ENCODE measurements around the gene GLI3. TPM values are rescaled to one million over a fixed set of nuclear protein-coding genes. Genes with fewer than 3 reads are reported as not detected.

Gene GLI3
- total RNA-seq, 1 donor from 2014 or later: not detected

DNA sequence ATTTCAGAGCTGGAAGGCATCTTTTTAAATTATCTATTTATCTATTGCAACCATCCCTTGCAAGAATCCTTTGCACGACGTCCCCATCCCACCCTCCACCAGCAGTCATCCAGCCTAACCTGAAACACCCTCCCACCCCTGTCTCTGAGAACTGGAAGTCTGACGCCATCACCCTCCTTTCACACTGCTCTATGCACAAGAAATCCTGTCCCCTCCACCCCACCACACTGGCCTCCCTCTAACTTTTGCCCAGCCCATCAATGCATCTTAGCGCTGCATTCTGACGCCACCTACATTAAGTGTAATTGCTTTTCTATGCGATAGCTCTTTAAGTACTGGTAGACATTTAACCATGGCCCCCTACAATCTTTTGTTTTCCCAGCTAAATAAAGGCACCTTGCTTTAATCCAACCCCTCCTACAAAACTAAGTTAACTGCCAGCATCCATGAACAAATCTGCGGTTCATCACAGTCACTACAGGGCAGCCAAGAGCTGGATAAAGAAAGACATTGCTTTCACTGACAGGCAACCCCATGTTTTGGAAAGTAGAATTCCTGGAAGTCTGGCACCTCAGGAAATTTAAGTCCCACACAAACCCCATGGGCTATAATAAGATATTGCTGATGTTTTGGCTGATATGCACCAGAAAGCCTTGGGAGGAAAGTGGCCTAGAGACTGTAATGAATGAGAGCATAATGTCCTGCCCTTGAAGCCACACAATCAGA lies 128.0 kb downstream of the GLI3 start:
- Mint-ChIP-seq H3K36me3 (ENCODE audit: low read depth) (no peaks in the 10 kb centered on the region), H3K27ac (no peak overlapping the region), H3K4me1 (ENCODE audit: low read depth) (no peaks in the 10 kb centered on the region), H3K4me3 (no peak overlapping the region), H3K9me3 (no peaks in the 10 kb centered on the region), H3K27me3 (ENCODE audit: insufficient read depth) (peaks cover 4% of the 10 kb centered on the region)
- intact Hi-C loops (cut with micrococcal nuclease): no loop called here
- DNase-seq (ENCODE audit: low spot score): no peak

DNA sequence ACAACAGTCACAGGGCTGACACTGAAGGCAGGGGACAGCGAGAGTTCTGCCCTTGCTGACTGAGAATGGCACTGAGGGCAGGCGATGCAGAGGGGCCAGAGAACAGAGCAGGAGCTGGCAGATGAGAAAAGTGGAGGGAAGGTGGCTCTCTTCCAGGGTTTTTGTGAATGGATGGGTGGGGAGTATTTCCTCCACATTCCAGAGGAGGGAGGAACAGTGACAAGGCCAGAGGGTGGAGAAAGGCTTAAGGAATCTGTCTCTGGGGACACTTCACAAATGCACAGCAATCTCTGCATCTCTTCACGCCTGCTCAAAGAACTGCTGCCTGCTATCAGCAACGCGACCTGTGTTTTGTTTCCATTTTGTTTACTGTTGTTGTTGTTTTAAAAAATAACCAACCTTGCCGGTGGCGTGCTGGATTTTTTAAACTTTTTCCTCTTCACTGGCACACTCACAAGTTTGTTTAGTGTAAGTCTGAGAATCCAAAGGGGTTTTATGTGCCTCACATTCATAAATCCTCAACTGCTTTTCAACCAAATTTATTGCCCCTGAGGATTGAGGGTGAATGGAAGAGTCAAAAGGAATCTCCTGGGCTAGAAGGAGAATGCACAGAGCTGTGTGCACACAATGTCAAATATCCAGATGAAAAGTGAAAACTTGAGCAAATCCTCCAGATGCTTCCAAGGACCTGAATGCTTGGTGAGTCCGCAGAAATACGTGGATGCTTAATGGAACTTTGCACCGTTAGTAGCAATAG lies 129.3 kb downstream of the GLI3 start:
- Mint-ChIP-seq H3K9me3 (no peaks in the 10 kb centered on the region), H3K4me3 (no peak overlapping the region), H3K36me3 (ENCODE audit: low read depth) (no peaks in the 10 kb centered on the region), H3K27me3 (ENCODE audit: insufficient read depth) (peaks cover 4% of the 10 kb centered on the region), H3K27ac (no peak overlapping the region), H3K4me1 (ENCODE audit: low read depth) (no peaks in the 10 kb centered on the region)
- intact Hi-C loops (cut with micrococcal nuclease): no loop called here
- DNase-seq (ENCODE audit: low spot score): no peak

DNA sequence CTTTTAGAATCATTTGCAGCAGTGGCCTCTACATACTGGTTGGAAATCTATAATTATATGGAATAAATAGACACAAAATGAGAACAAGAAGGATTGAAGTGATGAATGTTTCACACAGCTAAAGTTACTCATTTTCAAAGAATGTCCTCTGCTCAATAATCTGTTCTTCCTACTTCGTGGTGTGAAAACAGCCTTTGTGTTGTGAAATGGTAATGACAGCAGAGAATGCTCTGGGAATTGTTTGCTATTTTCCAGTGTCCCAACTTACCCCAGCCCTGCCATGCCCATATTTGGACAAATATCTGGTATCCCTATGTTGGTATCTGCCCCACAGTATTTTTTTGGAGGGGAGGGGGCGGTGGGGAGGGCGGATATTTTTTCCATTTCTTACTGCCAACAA lies 130.4 kb downstream of the GLI3 start:
- intact Hi-C loops (cut with micrococcal nuclease): no loop called here
- Mint-ChIP-seq H3K9me3 (no peaks in the 10 kb centered on the region), H3K4me1 (ENCODE audit: low read depth) (no peaks in the 10 kb centered on the region), H3K36me3 (ENCODE audit: low read depth) (no peaks in the 10 kb centered on the region), H3K27me3 (ENCODE audit: insufficient read depth) (peaks cover 4% of the 10 kb centered on the region), H3K27ac (no peak overlapping the region), H3K4me3 (no peak overlapping the region)
- no peak for DNase-seq (ENCODE audit: low spot score)

DNA sequence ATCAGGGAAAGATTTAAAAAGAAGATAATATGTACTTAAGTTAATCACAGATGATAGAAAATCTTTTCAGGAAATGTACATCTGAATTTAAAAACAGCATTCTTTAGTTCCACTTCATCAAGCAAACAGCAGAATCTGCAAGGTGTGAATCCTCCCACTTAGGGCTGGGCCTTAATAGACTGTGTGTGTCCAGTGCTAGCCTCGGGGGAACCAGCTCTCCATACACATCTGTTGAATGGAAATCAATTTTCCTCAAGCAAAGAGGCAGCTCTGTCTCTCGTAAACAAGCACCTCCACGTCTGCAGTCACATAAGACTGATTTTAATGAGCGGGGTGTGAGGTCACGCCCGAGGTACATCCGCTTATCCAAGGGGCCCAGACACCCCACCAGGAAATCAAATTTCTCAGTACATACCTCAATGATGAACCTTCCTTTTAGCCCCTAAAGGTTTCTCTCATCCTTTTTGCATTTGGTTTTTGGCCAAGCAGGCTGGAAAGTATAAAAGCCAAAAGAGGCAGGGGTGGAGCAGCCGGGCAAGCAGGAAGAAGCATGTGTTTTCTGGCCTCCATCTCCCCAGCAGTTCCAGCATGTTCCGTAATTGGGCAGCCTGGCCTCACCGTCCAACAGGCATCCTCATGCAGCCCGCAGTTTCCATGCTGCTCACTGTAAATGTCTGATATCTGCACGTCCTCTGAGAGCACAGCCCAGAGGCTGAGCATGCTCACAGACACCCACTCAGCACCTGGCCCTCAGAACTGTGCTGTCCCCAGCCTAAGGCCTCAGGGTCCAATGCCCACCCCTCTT lies 131.3 kb downstream of the GLI3 start:
- Mint-ChIP-seq H3K36me3 (ENCODE audit: low read depth) (no peaks in the 10 kb centered on the region), H3K4me1 (ENCODE audit: low read depth) (no peaks in the 10 kb centered on the region), H3K4me3 (no peak overlapping the region), H3K27ac (no peak overlapping the region), H3K9me3 (no peaks in the 10 kb centered on the region), H3K27me3 (ENCODE audit: insufficient read depth) (peaks cover 2% of the 10 kb centered on the region)
- DNase-seq (ENCODE audit: low spot score): no peak
- intact Hi-C loops (cut with micrococcal nuclease): no loop called here

DNA sequence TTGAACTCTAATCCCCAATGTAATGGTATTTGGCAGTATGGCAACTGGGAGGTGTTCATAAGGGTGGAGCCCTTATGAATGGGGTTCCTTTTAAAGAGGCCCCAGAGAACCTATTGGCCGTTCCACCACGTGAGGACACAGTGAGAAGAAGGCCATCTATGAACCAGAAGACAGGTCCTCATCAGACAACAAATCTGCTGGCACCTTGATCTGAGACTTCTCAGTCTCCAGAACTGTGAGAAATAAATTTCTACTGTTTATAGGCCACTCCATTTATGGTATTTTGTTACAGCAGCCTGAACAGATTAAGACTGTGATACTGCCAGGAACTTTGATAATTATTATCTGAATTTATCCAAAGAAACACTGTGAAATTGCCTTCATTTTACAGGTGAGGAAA lies 132.3 kb downstream of the GLI3 start:
- Mint-ChIP-seq H3K27ac (no peak overlapping the region), H3K4me1 (ENCODE audit: low read depth) (no peaks in the 10 kb centered on the region), H3K9me3 (no peaks in the 10 kb centered on the region)

DNA sequence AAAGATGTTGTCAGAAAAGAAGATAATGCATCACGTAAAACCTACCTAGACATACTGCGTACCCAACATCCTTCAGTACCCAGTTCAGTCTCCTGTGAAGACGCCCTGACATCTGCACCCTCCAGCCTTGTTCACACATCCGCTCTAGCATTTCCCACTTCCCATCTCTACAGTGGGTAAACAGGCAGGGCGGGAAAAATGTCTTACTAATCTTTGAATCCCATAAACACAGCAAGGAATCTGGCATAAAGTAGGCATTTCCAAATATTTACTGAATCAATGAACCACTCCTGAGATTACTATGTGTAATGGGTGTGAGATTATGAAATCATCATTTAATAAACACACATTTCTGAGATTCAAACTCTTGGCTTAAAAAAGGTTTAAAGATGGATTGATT lies 132.8 kb downstream of the GLI3 start:
- H3K4me1 Mint-ChIP-seq (ENCODE audit: low read depth): no peaks in the 10 kb centered on the region
- H3K9me3 Mint-ChIP-seq: no peaks in the 10 kb centered on the region
- H3K27me3 Mint-ChIP-seq (ENCODE audit: insufficient read depth): peaks cover 2% of the 10 kb centered on the region
- H3K27ac Mint-ChIP-seq: no peak overlapping the region
- H3K36me3 Mint-ChIP-seq (ENCODE audit: low read depth): no peaks in the 10 kb centered on the region
- intact Hi-C loops (cut with micrococcal nuclease): no loop called here
- no peak overlapping the region for H3K4me3 Mint-ChIP-seq
- DNase-seq (ENCODE audit: low spot score): no peak

More for the DNA sequence above, 132.3 kb downstream of the GLI3 start:
- intact Hi-C loops (cut with micrococcal nuclease): no loop called here
- Mint-ChIP-seq H3K27me3 (ENCODE audit: insufficient read depth) (peaks cover 2% of the 10 kb centered on the region), H3K4me3 (no peak overlapping the region), H3K36me3 (ENCODE audit: low read depth) (no peaks in the 10 kb centered on the region)
- DNase-seq (ENCODE audit: low spot score): no peak

DNA sequence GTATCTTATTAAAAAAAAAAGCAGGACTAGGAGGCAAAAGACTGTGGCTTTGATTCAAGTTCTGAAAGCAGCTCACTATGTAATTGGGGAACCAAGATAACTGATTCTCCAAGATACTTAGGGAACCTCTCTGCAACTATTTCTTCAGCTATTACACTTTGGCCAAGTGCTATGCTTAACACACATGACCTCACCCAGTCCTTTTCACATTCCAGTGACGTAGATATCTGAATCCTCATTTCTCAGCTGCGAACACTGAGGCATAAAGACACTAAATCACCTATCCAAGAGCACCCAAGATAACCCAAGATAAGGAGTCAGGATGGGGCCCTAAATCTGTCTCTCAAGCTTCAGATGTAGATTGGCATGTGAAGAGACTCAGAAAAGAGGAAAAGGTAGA lies 133.6 kb downstream of the GLI3 start:
- H3K27ac Mint-ChIP-seq: no peak overlapping the region
- peaks cover 2% of the 10 kb centered on the region for H3K27me3 Mint-ChIP-seq (ENCODE audit: insufficient read depth)
- no peaks in the 10 kb centered on the region for H3K4me1 Mint-ChIP-seq (ENCODE audit: low read depth)
- H3K4me3 Mint-ChIP-seq: no peak overlapping the region
- intact Hi-C loops (cut with micrococcal nuclease): no loop called here
- DNase-seq (ENCODE audit: low spot score): no peak
- H3K9me3 Mint-ChIP-seq: no peaks in the 10 kb centered on the region
- no peaks in the 10 kb centered on the region for H3K36me3 Mint-ChIP-seq (ENCODE audit: low read depth)

DNA sequence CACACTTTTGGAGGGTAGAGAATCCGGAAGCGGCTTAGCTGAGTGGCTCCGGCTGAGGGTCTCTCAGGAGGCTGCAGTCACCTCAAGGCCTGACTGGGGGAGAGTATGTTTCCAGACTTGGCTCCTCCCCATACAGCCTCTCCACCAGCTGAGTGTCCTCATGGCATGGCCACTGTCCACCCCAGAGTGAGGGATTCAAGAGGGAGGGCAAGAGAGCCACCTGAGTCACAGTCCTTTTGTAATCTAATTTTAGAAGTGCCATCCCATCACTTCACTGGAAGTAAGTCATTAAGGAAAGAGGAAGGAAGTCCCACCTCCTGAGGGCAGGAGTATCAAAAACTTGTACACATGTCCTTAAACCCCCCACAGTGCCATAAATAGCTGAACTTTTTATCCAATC lies 134.0 kb downstream of the GLI3 start:
- Mint-ChIP-seq H3K4me1 (ENCODE audit: low read depth) (no peaks in the 10 kb centered on the region), H3K27ac (no peak overlapping the region), H3K27me3 (ENCODE audit: insufficient read depth) (peaks cover 2% of the 10 kb centered on the region), H3K4me3 (no peak overlapping the region), H3K9me3 (no peaks in the 10 kb centered on the region), H3K36me3 (ENCODE audit: low read depth) (no peaks in the 10 kb centered on the region)
- no peak for DNase-seq (ENCODE audit: low spot score)
- intact Hi-C loops (cut with micrococcal nuclease): no loop called here

DNA sequence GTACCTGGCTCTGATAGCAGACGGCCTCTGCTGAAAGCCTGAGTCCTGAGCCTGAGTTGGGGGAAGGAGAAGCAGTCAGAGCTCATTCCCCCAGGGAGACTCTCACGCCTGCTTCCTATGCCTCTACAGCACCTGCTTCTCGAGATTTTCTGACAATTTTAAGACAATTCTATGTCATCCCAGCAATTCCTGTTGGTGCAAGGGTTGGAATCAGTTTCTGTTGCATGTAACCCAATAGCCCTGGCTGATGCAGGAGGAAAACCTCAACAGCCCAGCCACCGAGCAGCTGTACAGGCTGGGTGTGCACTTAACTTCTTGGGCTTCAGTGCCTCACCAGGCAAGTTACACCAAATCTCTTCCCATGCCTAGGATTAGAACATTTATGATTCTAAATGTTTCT lies 134.7 kb downstream of the GLI3 start:
- no peak for DNase-seq (ENCODE audit: low spot score)
- Mint-ChIP-seq H3K27ac (no peak overlapping the region), H3K36me3 (ENCODE audit: low read depth) (no peaks in the 10 kb centered on the region), H3K4me3 (no peak overlapping the region), H3K27me3 (ENCODE audit: insufficient read depth) (peaks cover 2% of the 10 kb centered on the region), H3K4me1 (ENCODE audit: low read depth) (no peaks in the 10 kb centered on the region), H3K9me3 (no peaks in the 10 kb centered on the region)
- intact Hi-C loops (cut with micrococcal nuclease): no loop called here

DNA sequence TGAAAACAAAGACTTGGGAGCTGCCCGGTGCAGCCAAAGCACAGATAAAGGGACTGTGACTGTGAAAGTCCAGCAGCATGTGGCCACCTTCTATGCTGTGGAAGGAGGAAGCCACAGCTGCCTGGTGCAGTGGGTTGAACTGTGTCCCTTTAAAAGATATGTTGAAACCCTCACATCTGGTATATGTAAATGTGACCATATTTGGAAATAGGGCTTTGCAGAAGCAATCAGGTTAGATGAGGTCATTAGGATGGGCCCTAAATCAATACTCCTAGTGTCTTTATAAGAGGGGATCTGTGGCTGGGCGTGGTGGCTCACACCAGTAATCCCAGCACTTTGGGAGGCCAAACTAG lies 136.9 kb downstream of the GLI3 start:
- no peak overlapping the region for H3K4me3 Mint-ChIP-seq
- H3K27ac Mint-ChIP-seq: no peak overlapping the region
- no peaks in the 10 kb centered on the region for H3K36me3 Mint-ChIP-seq (ENCODE audit: low read depth)
- intact Hi-C loops (cut with micrococcal nuclease): no loop called here
- DNase-seq (ENCODE audit: low spot score): no peak
- H3K4me1 Mint-ChIP-seq (ENCODE audit: low read depth): no peaks in the 10 kb centered on the region
- no peaks in the 10 kb centered on the region for H3K27me3 Mint-ChIP-seq (ENCODE audit: insufficient read depth)
- H3K9me3 Mint-ChIP-seq: no peaks in the 10 kb centered on the region

DNA sequence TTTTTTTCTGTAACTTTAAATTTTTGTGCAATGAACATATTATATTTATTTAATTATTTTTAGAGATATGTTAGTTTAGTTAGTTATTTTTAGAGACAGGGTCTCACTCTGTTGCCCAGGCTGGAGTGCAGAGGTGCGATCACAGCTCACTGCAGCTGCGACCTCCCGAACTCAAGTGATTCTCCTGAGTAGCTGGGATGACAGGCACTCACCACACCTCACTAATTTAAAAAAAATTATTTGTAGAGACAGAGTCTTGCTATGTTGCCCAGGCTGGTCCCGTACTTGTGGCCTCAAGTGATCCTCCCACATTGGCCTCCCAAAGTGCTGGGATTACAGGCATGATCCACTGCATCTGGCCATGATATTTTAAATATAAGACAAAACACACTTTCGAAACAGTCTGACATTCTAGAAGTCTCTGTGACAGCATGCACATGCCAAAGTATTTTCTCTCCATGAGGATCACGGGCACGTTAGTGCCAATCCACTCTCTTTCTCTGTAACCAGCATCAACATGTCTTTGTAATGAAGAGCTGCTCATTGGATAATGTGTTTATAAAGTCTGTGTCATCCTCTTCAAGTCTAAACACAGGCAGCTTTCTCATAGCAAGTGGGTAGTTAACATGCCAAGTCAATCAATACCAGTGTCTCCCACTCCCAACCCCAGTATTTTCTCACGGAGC lies 137.4 kb downstream of the GLI3 start:
- intact Hi-C loops (cut with micrococcal nuclease): no loop called here
- no peak overlapping the region for H3K4me3 Mint-ChIP-seq
- no peaks in the 10 kb centered on the region for H3K4me1 Mint-ChIP-seq (ENCODE audit: low read depth)
- no peaks in the 10 kb centered on the region for H3K9me3 Mint-ChIP-seq
- no peaks in the 10 kb centered on the region for H3K27me3 Mint-ChIP-seq (ENCODE audit: insufficient read depth)
- no peaks in the 10 kb centered on the region for H3K36me3 Mint-ChIP-seq (ENCODE audit: low read depth)
- no peak overlapping the region for H3K27ac Mint-ChIP-seq
- no peak for DNase-seq (ENCODE audit: low spot score)

DNA sequence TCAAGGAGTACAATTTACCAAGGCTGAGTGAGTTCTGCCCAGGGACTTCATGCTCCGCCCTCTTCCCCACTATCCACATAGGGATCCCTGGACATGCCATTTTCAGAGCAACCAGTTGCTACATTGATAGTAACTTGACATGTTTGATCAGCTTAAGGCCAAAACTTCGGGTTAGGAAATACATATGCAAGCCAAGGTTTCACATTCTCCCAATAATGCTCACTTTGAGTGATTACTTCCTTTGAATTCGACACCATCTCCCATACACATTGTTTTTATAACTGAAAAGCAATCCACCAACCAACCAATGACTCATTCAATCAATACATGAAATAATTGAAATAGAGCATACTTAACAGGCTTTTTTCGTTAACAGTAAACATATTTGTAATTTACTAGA lies 137.9 kb downstream of the GLI3 start:
- Mint-ChIP-seq H3K36me3 (ENCODE audit: low read depth) (no peaks in the 10 kb centered on the region), H3K27ac (no peak overlapping the region), H3K4me1 (ENCODE audit: low read depth) (no peaks in the 10 kb centered on the region), H3K9me3 (no peaks in the 10 kb centered on the region), H3K4me3 (no peak overlapping the region), H3K27me3 (ENCODE audit: insufficient read depth) (no peaks in the 10 kb centered on the region)
- DNase-seq (ENCODE audit: low spot score): no peak
- intact Hi-C loops (cut with micrococcal nuclease): no loop called here

DNA sequence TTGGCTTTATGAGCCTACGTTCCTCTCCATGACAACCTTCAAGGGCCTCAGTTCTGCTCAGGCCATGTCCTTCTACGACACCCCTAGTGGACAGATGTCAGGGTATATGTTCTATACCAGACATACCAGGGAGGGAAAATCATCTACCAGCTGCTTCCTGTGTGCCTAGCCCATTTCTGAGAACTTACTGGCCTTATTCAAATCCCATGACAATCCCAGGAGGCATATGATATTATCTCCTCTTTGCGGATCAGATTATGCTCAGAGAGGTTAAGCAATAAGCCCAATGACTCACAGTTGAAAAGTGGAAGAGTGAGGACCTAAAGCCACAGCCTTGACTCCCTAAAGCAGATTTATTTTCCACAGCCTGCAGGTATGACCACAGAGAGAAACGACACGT lies 139.3 kb downstream of the GLI3 start:
- no peaks in the 10 kb centered on the region for H3K9me3 Mint-ChIP-seq
- H3K4me3 Mint-ChIP-seq: no peak overlapping the region
- H3K27ac Mint-ChIP-seq: no peak overlapping the region
- no peak for DNase-seq (ENCODE audit: low spot score)
- H3K27me3 Mint-ChIP-seq (ENCODE audit: insufficient read depth): no peaks in the 10 kb centered on the region
- no peaks in the 10 kb centered on the region for H3K36me3 Mint-ChIP-seq (ENCODE audit: low read depth)
- intact Hi-C loops (cut with micrococcal nuclease): no loop called here
- no peaks in the 10 kb centered on the region for H3K4me1 Mint-ChIP-seq (ENCODE audit: low read depth)

All from activated T-helper 1 cell treated with anti-CD3 and anti-CD28 coated beads, Interleukin-12 subunit alpha, Interleukin-12 subunit beta, Interleukin-2, Interleukin-4 antibody, amounts not matched to agents 30 ng/mL and 10 ng/mL and 1 ng/mL, durations not matched to agents 14 hours and 24 hours and 36 hours (primary cell).